ENCODE measurements around the gene HCRTR1.

DNA sequence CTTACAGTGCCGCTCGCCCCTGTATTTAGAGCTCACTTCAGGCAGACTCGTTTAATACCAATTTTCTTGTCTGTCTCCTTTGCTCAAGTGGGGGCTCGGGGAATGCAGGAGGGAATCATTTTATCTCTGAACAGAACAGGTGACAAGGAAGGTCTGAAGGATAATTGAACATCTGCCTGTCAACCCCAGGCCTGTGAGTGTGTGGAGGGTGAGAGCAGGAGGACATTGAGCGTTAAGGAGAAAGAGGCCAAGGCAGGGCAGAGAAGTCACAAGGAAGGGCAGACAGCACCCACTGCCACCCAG lies 36.9 kb downstream of the HCRTR1 start:
- TF ChIP-seq, protein P1, sequence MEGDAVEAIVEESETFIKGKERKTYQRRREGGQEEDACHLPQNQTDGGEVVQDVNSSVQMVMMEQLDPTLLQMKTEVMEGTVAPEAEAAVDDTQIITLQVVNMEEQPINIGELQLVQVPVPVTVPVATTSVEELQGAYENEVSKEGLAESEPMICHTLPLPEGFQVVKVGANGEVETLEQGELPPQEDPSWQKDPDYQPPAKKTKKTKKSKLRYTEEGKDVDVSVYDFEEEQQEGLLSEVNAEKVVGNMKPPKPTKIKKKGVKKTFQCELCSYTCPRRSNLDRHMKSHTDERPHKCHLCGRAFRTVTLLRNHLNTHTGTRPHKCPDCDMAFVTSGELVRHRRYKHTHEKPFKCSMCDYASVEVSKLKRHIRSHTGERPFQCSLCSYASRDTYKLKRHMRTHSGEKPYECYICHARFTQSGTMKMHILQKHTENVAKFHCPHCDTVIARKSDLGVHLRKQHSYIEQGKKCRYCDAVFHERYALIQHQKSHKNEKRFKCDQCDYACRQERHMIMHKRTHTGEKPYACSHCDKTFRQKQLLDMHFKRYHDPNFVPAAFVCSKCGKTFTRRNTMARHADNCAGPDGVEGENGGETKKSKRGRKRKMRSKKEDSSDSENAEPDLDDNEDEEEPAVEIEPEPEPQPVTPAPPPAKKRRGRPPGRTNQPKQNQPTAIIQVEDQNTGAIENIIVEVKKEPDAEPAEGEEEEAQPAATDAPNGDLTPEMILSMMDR (IDR thresholded peaks at IDR 0.05): no peak
- no peak for TF ChIP-seq POLR2A (IDR thresholded peaks at IDR 0.05)
- TF ChIP-seq POLR2AphosphoS5 (IDR thresholded peaks at IDR 0.05): no peak
